GM19324 (cell line): ENCODE results near the gene PPP1R15B.

Experiments
- ATAC-seq: cut with Tn5 transposase; IDR thresholded peaks from one replicate; pipeline ENCODE4 v1.9.1; 2021; ENCODE audit warnings: mild to moderate bottlenecking, moderate library complexity; ENCODE audit not compliant: unreplicated experiment, low FRiP score

The PPP1R15B gene

GRCh38 chr1:204445860-204446412 is 34.3 kb upstream of the PPP1R15B start:
- ATAC-seq = no peak

GRCh38 chr1:204443871-204444581 is 32.4 kb upstream of the PPP1R15B start:
- ATAC-seq = no peak

- no peak for ATAC-seq
Measured at GRCh38 chr1:204443260-204443619, 31.6 kb upstream of the PPP1R15B start.

GRCh38 chr1:204442376-204443259 is 31.0 kb upstream of the PPP1R15B start:
- no peak for ATAC-seq

GRCh38 chr1:204441558-204441957 is 29.9 kb upstream of the PPP1R15B start:
- ATAC-seq = no peak

GRCh38 chr1:204439621-204440375 is 28.2 kb upstream of the PPP1R15B start:
- no peak for ATAC-seq

GRCh38 chr1:204438628-204439027 is 27.0 kb upstream of the PPP1R15B start:
- ATAC-seq = no peak

- no peak for ATAC-seq
Measured at GRCh38 chr1:204437796-204438570, 26.4 kb upstream of the PPP1R15B start.

GRCh38 chr1:204435872-204436271 is 24.3 kb upstream of the PPP1R15B start:
- no peak for ATAC-seq

- ATAC-seq = no peak
Measured at GRCh38 chr1:204435381-204435831, 23.8 kb upstream of the PPP1R15B start.

- no peak for ATAC-seq
Measured at GRCh38 chr1:204434116-204434755, 22.6 kb upstream of the PPP1R15B start.

GRCh38 chr1:204432708-204433107 is 21.1 kb upstream of the PPP1R15B start:
- ATAC-seq = no peak

- ATAC-seq = no peak
Measured at GRCh38 chr1:204431310-204432184, 19.9 kb upstream of the PPP1R15B start.

- no peak for ATAC-seq
Measured at GRCh38 chr1:204429746-204430145, 18.1 kb upstream of the PPP1R15B start.

- ATAC-seq = no peak
Measured at GRCh38 chr1:204426971-204427701, 15.5 kb upstream of the PPP1R15B start.

- no peak for ATAC-seq
Measured at GRCh38 chr1:204426474-204426873, 14.9 kb upstream of the PPP1R15B start.

- no peak for ATAC-seq
Measured at GRCh38 chr1:204426035-204426436, 14.4 kb upstream of the PPP1R15B start.

- no peak for ATAC-seq
Measured at GRCh38 chr1:204424621-204425020, 13.0 kb upstream of the PPP1R15B start.
